ENCODE measurements around the gene GPSM1. TPM values are rescaled to one million over a fixed set of nuclear protein-coding genes. Genes with fewer than 3 reads are reported as not detected.

The GPSM1 gene
- total RNA-seq, 1 donor, result 39.1 TPM

DNA sequence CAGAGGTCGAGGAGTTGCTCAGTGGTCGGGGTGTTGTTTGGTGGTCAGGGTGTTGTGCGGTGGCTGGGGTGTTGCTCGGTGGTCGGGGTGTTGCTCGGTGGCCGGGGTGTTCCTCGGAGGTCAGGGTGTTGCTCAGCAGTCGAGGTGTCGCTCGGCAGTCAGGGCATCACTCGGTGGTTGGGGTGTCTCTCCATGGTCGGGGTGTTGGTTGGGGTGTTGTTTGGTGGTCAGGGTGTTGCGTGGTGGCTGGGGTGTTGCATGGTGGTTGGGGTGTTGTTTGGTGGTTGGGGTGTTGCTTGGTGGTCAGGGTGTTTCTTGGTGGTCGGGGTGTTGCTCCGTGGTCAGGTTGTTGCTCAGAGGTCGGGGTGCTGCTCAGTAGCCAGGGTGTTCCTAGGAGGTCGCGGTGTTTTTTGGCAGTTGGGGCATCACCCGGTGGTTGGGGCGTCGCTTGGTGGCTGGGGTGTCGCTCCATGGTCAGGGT lies 11.0 kb upstream of the GPSM1 start:
- no peak overlapping the region for H3K4me3 ChIP-seq (ENCODE audit: insufficient read depth, low read length)
- no peak overlapping the region for H2AFZ ChIP-seq (ENCODE audit: low read length)
- no peak for DNase-seq (ENCODE audit: insufficient read length, low spot score, missing footprints)
- no peak overlapping the region for H3K4me2 ChIP-seq (ENCODE audit: insufficient read depth, low read length)
- H3K4me1 ChIP-seq (ENCODE audit: insufficient read depth, low read length), result no peaks in the 10 kb centered on the region
- H3K79me2 ChIP-seq (ENCODE audit: insufficient read depth, low read length), result no peaks in the 10 kb centered on the region
- no peaks in the 10 kb centered on the region for H4K20me1 ChIP-seq (ENCODE audit: insufficient read depth, low read length)
- H3K9me3 ChIP-seq (ENCODE audit: low read depth, low read length), result peaks cover 6% of the 10 kb centered on the region
- no peaks in the 10 kb centered on the region for H3K36me3 ChIP-seq (ENCODE audit: insufficient read depth, low read length)
- H3K27ac ChIP-seq (ENCODE audit: low read depth, low read length), result no peak overlapping the region
- no peaks in the 10 kb centered on the region for H3K27me3 ChIP-seq (ENCODE audit: insufficient read depth, low read length)
- TF ChIP-seq, protein P1, sequence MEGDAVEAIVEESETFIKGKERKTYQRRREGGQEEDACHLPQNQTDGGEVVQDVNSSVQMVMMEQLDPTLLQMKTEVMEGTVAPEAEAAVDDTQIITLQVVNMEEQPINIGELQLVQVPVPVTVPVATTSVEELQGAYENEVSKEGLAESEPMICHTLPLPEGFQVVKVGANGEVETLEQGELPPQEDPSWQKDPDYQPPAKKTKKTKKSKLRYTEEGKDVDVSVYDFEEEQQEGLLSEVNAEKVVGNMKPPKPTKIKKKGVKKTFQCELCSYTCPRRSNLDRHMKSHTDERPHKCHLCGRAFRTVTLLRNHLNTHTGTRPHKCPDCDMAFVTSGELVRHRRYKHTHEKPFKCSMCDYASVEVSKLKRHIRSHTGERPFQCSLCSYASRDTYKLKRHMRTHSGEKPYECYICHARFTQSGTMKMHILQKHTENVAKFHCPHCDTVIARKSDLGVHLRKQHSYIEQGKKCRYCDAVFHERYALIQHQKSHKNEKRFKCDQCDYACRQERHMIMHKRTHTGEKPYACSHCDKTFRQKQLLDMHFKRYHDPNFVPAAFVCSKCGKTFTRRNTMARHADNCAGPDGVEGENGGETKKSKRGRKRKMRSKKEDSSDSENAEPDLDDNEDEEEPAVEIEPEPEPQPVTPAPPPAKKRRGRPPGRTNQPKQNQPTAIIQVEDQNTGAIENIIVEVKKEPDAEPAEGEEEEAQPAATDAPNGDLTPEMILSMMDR (IDR thresholded peaks at IDR 0.05; ENCODE audit: extremely low read depth, low read depth, low read length), result no peak

DNA sequence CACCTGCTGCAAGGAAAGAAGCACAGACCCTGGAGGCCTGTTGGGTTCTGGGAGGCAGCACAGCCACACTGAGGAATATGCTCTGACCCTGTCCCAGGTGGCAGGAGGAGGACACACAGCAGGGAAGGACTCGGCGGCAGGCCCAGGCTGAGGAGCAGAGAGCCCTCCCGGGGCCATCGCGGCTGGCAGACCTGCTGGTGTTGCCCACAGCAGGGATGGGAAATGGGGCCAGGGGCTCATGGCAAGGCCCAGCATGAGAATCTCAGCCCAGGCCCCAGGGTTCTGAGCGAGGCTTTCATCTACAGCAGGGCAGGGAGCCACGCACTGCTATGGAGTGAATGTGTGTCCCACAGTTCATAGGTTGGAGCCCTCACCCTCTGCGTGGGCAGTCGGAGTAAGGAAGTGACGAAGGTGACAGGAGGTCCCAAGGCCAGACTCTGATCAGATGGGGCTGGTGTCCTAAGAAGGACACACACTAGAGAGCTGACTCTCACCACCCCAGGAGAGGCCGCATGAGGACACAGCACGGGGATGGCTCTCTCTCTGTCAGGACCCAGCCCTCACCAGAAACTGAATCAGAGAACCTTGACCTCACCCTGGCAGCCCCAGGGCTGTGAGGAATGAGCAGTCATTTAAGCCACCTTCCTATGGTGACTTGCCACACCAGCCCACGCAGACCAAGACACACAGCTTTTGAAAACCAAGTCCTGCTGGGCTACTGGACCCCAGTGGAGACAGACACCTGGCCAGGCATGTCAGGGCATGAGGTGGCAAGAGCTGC lies 10.3 kb upstream of the GPSM1 start:
- H3K4me2 ChIP-seq (ENCODE audit: insufficient read depth, low read length), result no peak overlapping the region
- no peak overlapping the region for H2AFZ ChIP-seq (ENCODE audit: low read length)
- H3K36me3 ChIP-seq (ENCODE audit: insufficient read depth, low read length), result no peaks in the 10 kb centered on the region
- no peak overlapping the region for H3K4me3 ChIP-seq (ENCODE audit: insufficient read depth, low read length)
- H4K20me1 ChIP-seq (ENCODE audit: insufficient read depth, low read length), result no peaks in the 10 kb centered on the region
- no peaks in the 10 kb centered on the region for H3K79me2 ChIP-seq (ENCODE audit: insufficient read depth, low read length)
- no peak for DNase-seq (ENCODE audit: insufficient read length, low spot score, missing footprints)
- H3K9me3 ChIP-seq (ENCODE audit: low read depth, low read length), result peaks cover 7% of the 10 kb centered on the region
- TF ChIP-seq, protein P1 (IDR thresholded peaks at IDR 0.05; ENCODE audit: extremely low read depth, low read depth, low read length), result no peak
- H3K27ac ChIP-seq (ENCODE audit: low read depth, low read length), result no peak overlapping the region
- H3K4me1 ChIP-seq (ENCODE audit: insufficient read depth, low read length), result no peaks in the 10 kb centered on the region
- no peaks in the 10 kb centered on the region for H3K27me3 ChIP-seq (ENCODE audit: insufficient read depth, low read length)

DNA sequence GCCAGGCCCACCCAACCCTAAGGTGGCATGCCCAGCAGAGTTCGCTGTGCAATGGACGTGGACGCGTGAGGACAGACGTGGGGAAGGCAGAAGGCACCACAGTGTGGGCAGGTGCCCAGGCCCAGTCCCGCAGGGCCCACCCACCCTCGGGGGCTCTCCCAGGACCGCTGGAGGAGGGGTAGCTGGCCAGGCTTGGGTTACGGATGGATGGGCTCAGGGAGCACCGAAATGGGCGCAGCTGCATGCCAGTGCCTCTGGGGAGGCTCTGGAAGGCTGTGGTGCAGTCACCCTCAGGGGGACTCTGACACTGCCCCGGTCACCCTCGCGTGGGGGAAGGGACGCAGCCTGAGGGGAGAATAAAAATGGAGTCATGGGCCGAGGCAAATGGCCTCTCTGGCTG lies 9.6 kb upstream of the GPSM1 start:
- no peaks in the 10 kb centered on the region for H3K36me3 ChIP-seq (ENCODE audit: insufficient read depth, low read length)
- H3K4me2 ChIP-seq (ENCODE audit: insufficient read depth, low read length), result no peak overlapping the region
- DNase-seq (ENCODE audit: insufficient read length, low spot score, missing footprints), result no peak
- H2AFZ ChIP-seq (ENCODE audit: low read length), result no peak overlapping the region
- no peaks in the 10 kb centered on the region for H3K27me3 ChIP-seq (ENCODE audit: insufficient read depth, low read length)
- H3K4me3 ChIP-seq (ENCODE audit: insufficient read depth, low read length), result no peak overlapping the region
- TF ChIP-seq, protein P1 (IDR thresholded peaks at IDR 0.05; ENCODE audit: extremely low read depth, low read depth, low read length), result no peak
- H3K79me2 ChIP-seq (ENCODE audit: insufficient read depth, low read length), result no peaks in the 10 kb centered on the region
- H3K27ac ChIP-seq (ENCODE audit: low read depth, low read length), result no peak overlapping the region
- peaks cover 7% of the 10 kb centered on the region for H3K9me3 ChIP-seq (ENCODE audit: low read depth, low read length)
- no peaks in the 10 kb centered on the region for H4K20me1 ChIP-seq (ENCODE audit: insufficient read depth, low read length)
- no peaks in the 10 kb centered on the region for H3K4me1 ChIP-seq (ENCODE audit: insufficient read depth, low read length)

DNA sequence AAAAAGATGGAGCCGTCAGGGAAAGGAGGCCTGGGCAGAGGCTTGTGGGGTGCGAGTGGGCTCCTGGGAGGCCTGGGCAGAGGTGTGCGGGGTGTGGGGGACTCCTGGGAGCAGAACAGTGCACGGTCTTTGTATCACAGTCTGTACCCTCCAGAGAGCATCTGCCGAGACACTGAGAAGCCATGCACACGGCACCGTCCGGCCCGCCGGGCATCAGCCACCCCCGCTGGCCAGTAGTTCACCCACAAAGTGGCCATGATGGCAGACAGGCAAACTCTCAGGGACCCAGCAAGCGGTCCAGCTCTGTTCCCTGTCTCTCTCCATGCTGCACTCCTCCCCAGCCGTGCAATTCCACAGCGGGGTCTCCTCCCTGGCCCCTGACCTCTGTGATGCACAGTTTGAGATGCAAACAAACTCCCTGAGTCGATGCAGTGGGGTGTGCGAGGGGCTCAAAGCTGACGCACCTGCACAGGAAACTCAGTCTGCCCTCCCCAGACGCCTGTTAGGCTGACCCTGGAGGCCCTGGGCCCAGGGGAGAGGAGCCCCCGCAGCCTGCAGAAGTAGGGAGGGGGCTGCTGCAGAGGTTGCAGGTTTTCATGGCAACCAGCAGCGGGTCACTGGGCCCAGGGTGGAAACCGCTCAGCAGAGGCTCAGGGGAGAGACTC lies 9.1 kb upstream of the GPSM1 start:
- Histone ChIP-seq H3K27ac (ENCODE audit: low read depth, low read length) (no peak overlapping the region), H3K4me1 (ENCODE audit: insufficient read depth, low read length) (no peaks in the 10 kb centered on the region), H3K9me3 (ENCODE audit: low read depth, low read length) (peaks cover 7% of the 10 kb centered on the region), H4K20me1 (ENCODE audit: insufficient read depth, low read length) (no peaks in the 10 kb centered on the region), H3K4me3 (ENCODE audit: insufficient read depth, low read length) (no peak overlapping the region), H2AFZ (ENCODE audit: low read length) (no peak overlapping the region), H3K79me2 (ENCODE audit: insufficient read depth, low read length) (no peaks in the 10 kb centered on the region), H3K4me2 (ENCODE audit: insufficient read depth, low read length) (no peak overlapping the region), H3K27me3 (ENCODE audit: insufficient read depth, low read length) (no peaks in the 10 kb centered on the region), H3K36me3 (ENCODE audit: insufficient read depth, low read length) (no peaks in the 10 kb centered on the region)
- TF ChIP-seq, protein P1 (IDR thresholded peaks at IDR 0.05; ENCODE audit: extremely low read depth, low read depth, low read length), result no peak
- DNase-seq (ENCODE audit: insufficient read length, low spot score, missing footprints), result no peak
